ENCODE measurements around the gene TRIM54.

The TRIM54 gene, protein sequence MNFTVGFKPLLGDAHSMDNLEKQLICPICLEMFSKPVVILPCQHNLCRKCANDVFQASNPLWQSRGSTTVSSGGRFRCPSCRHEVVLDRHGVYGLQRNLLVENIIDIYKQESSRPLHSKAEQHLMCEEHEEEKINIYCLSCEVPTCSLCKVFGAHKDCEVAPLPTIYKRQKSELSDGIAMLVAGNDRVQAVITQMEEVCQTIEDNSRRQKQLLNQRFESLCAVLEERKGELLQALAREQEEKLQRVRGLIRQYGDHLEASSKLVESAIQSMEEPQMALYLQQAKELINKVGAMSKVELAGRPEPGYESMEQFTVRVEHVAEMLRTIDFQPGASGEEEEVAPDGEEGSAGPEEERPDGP

DNA sequence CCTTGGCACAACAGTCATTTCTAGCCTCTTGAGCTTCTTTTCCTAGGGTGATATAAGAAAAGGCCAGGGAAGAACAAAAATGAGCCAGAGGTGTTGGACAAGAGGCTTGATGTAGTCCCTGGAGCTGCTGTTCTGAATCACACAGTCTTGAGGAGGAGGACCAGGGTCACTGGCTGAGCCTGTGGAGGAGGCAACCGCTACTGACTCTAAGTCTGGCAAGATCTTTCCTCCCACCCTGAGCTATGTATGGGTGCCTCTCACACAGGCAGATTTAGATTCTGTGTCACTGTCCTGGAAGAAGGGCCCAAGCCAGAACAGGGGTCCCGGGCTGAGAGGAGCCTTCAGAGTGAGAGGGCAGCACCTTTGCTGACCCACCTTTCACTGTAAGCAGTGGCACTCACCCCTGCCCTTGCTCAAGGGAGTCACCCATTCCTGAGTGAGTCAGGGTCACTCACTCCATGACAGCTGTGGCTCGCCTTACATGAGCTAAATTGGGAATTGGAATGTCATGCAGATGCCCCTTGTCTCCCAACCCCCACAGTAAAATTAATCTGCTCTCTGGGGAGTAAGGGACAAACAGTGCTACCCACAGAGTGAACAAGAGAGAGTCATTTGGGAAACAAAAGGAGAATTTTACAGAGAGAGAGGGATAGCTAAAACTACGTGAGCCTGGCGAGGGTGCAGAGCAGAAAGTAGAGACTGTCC is at the start of gene TRIM54:
Gene TRIM54 (plus strand): TSS at position 575 of the 705 bp plus-strand sequence. CDS start 303 bp downstream, outside the sequence.
- DNase-seq = no peak

DNA sequence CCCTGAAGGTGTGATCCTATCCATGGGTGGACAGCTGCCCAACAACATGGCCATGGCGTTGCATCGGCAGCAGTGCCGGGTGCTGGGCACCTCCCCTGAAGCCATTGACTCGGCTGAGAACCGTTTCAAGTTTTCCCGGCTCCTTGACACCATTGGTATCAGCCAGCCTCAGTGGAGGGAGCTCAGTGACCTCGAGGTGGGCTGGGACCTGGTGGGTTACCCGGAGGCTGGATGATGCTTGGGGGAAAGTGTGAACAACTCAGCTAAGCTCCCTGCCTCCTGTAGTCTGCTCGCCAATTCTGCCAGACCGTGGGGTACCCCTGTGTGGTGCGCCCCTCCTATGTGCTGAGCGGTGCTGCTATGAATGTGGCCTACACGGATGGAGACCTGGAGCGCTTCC is 48.9 kb upstream of the TRIM54 start:
- no peak for DNase-seq

DNA sequence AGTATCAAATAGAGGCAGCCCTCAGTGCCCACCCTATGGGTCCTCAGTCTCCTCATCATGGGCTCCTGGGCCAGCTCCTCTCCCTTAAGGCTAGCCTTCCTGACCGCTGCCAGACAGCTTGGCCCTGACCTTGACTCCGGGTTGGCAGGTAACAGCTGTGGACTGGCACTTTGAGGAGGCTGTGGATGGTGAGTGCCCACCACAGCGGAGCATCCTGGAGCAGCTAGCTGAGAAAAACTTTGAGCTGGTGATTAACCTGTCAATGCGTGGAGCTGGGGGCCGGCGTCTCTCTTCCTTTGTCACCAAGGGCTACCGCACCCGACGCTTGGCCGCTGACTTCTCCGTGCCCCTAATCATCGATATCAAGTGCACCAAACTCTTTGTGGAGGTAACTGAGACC is 46.1 kb upstream of the TRIM54 start:
- no peak for DNase-seq

DNA sequence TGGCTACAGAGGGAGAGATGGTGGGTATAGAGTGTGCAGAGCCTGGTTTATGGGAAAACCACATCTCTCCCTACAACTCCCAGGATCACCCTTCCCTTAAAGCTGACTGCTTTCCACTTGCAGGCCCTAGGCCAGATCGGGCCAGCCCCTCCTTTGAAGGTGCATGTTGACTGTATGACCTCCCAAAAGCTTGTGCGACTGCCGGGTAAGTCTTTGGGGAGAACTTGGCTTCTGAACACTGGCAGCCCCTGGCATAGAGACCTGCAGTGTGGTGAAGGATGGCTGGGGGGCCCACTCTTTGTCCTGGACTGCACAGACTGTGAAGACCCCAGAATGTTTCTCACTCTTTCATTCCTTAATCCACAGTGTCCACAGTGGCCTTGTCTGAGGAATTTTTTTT is 45.6 kb upstream of the TRIM54 start:
- DNase-seq = no peak

DNA sequence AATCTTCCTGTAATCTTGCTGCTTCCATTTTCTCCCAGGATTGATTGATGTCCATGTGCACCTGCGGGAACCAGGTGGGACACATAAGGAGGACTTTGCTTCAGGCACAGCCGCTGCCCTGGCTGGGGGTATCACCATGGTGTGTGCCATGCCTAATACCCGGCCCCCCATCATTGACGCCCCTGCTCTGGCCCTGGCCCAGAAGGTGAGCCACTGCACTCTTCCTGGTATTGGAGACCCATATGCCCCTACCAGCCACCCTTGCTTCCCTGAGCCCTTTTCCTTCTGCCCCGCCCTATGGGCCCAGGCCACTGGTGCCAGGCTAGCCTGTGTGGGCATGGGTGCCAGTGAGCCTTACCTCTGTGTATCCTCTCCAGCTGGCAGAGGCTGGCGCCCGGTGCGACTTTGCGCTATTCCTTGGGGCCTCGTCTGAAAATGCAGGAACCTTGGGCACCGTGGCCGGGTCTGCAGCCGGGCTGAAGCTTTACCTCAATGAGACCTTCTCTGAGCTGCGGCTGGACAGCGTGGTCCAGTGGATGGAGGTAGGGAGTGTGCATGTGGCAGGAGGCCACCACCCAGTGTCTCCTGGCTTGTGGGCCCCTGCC is 44.8 kb upstream of the TRIM54 start:
- DNase-seq = no peak

DNA sequence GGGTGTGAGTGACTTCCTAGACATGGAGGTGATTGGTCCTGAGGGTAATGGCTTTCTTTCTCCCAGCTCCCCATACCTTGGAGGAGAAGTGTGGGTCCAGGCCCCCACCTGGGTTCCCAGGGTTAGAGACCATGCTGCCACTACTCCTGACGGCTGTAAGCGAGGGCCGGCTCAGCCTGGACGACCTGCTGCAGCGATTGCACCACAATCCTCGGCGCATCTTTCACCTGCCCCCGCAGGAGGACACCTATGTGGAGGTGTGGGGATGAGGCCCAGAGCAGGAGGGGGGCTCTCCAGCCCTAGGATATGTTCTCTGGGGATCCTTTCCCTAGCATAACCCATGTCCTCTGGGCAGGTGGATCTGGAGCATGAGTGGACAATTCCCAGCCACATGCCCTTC is 43.3 kb upstream of the TRIM54 start:
- DNase-seq = no peak

DNA sequence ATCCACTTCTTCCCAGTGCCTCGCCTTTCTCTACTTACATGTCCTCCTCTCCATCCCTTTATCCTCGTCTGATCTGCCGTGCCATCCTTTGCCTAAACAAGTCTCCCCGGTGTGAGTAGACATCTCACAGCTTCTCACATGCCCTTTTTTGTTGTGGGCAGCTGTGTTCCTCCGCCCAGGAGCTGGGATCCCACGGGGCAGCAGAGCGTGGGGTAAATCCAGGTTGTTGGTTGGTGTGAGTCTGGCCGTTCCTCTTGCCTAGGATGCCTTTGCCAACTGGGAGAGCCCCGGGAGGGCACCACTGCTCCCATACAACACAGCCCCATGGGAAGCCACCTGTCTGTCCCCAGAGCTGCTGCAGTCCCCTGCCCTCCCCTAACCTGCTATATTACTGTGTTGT is 41.8 kb upstream of the TRIM54 start:
- no peak for DNase-seq

DNA sequence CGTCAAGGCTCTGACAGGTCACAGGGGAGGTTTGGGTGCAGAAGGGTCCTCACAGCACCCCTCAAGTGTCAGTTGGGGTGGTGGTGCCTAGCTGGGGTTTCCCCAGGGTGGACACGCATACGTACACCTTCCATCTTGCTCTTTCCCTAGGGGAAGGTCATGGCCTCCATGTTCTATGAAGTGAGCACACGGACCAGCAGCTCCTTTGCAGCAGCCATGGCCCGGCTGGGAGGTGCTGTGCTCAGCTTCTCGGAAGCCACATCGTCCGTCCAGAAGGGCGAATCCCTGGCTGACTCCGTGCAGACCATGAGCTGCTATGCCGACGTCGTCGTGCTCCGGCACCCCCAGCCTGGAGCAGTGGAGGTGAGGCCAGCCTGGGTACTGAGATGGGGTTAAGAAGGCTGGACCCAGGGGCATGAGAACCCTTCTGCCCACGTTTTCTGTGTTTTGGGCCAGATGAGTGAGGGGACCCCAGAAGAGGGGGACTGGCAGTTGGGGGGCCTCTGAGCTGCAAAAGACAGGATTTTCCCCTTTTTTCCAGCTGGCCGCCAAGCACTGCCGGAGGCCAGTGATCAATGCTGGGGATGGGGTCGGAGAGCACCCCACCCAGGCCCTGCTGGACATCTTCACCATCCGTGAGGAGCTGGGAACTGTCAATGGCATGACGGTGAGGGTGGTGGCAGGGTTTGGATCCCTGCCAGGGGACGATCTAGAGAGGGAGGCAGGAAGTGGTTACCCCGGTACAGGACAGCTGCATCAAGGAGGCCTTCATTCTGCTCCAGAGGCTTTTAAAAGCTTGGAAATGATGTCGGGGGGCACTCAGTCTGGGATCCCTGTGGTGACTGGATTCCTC is 40.2 kb upstream of the TRIM54 start:
- peak; percentile 39 for DNase-seq

DNA sequence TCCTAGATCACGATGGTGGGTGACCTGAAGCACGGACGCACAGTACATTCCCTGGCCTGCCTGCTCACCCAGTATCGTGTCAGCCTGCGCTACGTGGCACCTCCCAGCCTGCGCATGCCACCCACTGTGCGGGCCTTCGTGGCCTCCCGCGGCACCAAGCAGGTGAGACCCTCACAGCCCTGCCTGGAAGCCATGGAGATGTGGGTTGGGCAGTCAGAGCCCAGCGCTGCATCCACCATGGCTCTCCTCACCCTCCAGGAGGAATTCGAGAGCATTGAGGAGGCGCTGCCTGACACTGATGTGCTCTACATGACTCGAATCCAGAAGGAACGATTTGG is 39.6 kb upstream of the TRIM54 start:
- DNase-seq = no peak

DNA sequence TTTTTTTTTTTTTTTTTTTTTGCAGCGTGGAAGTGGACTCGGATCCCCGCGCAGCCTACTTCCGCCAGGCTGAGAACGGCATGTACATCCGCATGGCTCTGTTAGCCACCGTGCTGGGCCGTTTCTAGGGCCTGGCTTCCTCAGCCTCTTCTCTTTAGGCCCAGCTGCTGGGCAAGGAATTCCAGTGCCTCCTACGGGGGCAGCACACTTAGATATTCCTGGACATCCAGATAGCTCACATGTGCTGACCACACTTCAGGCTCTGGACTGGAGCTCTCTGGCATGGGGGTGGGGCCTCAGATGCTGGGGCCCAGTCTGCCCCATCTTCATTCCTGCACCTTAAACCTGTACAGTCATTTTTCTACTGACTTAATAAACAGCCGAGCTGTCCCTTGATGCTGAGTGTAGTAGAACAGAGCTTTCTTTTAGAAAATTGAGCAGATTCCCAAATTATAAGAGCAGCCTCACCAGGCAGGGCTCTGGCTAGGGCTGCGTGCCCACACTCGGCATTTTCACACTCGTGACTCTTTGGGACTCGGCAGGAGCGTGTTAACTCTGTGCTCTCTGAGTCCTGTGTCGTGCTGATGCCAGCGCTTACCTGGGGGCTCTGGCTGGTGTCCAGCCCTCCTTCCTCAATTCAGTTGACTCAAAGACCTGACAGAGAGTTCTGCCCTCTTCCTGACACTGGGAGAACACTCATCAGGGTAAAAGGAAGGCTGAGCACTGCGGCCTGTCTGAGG is 38.7 kb upstream of the TRIM54 start:
- DNase-seq = no peak

DNA sequence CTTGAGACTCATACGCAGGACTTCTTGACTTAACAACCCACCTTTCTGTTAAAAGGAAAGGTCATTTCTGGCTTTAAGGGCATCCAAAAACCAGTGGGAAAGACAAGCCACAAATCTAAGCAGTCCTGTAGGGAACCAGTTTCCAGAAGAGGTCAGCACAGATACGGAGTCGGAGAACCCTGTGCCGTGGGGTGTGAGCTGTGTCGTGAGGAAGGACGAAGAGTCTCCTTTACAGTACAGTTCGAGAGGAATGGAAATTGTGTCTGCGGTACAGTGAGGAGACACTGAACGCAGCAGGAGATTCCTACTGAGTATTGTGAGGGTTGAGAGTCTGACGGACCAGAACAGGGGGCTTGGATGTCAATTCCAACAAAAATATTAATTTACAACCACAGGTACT is 37.1 kb upstream of the TRIM54 start:
- DNase-seq = no peak

DNA sequence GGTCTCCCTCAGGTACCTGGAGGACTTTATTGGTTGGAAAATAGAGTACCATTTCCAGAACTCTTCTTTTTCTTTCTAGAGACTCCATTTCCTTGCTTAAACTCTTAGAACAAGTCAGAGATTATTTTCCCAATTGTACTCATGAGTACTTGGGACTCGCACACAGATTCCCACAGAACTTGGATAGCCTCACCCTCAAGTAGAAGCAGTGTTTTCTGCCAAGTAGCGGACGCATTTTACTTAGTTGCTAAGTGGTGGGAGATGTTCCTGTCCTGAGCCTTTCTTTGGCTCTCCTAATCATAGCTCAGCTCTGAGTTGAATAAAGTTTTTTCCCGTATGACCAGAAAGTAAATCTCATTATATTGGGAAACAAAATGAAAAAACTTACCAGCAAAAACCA is 36.6 kb upstream of the TRIM54 start:
- DNase-seq = no peak

DNA sequence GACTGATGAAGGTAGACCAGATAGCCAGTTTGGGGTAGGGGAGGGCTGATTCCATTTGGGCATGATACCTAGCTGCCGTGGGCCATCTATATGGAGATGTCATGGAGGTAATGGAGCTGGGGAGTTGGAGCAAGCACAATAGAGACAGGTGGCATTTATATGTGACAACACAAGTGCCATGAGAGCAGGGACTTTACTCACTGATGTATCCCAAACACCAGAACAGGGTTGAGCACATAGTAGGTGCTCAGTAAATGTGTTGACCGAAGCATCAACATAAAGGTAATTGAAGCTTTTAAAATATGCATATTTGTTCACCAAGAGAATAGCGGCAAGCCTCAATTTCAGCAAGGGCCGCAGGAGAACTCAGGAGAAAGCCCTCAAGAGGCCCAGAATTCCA is 34.3 kb upstream of the TRIM54 start:
- no peak for DNase-seq

DNA sequence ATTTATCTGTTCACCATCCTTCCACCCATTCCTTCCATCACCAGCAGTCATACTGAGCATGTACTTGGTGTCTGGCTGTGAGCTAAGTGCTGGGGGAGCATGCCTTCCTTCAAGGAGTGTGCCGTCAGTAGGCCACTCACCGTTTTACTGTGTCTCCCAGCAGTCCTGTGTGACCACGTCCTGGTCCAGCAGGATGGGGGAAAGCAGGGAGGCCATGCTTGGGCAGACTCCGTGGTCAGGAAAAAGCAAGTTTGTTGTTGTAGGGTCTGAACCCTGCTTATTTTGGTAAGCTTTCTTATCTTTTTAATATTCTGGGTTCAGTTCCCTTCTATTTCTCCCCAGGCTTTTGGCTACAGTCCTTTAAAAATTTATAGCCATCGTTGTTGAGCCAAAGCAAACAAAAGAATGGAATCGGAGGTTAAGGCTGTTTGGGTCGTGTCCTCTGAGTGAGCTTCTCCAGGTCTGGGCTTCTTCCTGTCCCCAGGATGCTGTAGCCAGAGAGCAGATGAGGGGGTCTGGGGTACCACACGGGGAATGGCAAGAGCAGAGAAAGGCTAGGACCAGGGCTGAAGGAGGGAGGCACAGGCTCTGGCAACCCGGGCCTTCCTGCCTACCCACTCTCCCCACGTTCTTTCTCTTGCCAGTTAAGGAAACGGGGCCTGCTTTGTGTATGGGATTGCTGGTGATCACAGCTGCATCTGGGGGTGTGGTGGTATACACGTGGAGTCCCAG is 32.9 kb upstream of the TRIM54 start:
- DNase-seq = no peak

DNA sequence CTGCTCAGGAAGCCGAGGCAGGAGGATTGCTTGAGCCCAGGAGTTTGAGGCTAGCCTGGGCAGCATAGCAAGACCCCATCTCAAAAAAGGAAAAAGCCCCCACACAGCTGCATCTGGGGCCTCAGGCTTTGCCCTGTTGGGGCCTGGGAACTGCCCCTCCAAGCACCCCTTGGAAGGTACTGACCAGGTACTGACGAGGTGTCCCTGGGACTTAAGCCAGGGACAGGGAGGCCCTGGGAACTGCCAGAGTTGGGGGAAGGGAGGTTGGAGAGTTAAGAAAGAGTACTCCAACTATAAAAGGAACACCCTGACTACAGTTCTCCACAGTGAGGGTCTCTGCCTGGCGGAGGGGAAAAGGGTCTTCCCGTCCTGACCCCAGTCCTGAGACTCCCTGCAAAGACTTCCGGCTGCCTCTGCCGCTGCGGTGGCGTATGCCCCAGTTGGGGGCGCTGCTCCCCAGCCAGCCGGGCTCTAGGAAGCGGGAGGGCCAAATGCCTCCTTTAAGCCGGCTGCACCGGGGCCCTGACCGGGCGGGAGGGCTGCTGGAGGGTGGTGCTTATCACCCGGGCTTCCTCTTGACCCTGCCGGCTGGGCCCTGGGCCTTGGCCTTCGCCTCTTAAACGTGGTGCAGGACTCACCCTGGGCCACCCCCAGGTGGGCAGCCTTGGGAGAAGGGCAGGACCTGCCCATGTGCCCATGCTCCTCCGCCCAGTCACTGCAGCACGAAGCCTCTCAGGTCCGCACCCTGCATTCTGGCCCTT is 32.2 kb upstream of the TRIM54 start:
- peak; percentile 54 for DNase-seq

DNA sequence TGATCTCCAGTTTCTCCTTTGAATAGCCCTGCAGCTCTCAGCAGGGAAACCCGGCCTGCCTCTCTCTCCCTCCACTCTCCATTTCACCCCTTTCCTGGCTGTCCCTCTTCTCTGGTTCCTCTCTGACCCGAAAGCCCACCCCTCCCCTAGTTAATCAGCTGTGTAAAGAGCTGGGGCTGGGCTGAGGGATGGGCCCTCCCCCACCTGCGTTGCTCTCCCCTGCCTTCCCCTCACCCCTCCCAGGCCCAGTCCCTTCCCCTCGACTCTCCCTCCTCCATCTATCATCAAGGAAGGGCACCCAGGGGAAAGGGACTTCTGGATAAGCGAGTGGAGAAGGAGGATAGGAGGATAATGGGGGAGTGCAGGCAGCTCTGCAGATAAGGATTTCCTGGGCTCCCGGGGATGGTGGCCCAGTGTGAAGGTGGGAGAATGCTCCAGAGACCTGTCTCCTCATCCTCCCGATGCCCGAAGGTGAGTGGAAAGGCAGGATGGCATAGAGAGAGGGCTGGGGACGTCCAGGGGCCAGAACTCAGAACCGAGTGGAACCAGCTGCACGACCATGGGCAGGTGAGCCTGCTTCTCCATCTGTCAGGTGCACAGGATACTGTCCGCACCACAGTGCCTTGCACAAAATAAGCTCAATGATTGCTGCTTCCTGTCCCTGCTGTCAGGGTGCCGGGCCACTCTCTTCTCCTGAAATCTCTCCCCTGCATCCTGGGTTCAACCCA is 31.4 kb upstream of the TRIM54 start:
- DNase-seq = no peak

DNA sequence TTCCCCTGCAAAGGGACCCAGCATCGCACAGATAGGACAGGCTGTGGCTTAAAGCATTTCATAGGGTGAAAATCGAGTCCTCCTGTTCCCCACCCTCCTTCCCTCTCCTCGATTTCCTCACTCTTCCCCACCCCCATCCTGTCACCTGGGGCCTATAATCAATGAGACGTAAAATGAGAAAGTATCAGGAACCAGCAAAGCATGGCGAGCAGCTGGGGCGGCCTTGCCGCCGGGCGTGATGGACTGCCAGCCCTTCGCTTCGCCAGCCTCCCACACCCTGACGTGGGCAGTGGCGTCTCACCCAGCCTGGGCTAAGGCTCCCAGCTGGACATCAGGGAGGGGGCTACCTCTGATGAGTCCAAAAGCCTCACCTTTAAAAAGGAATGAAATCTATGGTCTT is 30.5 kb upstream of the TRIM54 start:
- no peak for DNase-seq

DNA sequence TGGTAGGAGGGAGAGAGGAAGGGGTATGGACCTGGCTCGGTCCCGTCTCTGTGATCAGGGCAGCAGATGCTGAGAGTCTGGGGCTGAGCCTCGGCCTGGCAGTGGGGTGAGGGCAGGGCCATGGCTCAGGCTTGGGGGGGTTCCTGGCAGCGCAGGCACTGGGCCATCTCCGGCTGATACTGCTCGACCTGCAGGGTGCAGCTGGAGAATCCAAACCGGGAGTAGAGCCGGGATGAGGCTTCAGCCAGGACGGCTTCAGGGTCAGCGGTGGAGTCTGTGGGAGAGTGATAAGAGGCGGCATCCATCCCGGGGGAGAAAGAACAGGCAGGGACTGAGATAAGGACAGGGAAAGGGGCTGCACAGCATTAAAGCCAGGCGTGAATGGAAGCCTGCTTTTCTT is 27.0 kb upstream of the TRIM54 start:
- DNase-seq = no peak

DNA sequence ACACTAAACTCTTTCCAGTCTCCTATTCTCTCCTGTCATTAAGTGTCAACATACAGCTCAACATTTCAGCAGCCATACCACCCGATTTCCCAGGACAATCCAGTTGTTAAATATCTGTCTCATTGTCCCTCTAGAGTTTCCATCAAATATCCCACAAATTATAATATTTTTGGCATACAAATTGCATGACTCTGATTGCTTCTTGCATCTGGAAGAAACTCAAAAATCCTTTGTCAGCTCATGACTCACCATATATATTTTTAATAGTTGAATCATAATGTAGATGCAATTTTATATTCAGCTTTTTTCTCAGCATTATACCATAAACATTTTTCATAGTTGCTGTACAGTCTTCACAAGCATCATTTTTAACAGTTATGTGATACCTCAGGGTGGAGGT is 26.6 kb upstream of the TRIM54 start:
- DNase-seq = no peak

DNA sequence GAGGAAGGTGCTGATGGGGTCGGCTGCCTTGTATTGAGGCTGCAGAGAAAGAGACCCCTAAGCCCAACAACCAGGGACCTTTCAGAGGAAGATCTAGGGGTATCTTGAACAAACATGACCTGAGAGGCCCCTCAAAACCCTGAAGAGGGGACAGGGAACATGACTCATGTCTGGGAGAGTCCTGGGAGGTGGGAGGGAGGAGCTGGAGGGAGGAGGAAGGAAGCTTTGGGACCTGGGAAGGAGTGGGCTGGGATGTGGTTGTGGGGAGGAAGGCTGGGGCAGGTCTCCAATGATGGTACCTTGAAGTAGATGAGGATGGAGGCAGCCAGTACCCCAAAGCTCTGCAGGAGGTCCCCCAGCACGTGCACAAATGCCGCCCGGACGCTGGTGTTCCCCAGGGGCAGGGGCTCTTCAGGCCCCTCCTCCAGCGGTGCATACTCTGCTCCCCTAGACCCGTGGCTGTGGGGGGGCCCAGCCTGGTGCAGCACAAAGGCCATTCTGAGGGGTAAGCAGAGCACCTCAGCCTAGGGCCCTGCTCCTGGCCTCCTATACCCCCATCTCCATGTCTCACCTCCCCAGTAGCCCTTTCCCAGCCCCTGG is 25.3 kb upstream of the TRIM54 start:
- no peak for DNase-seq

Measured in CD4-positive, alpha-beta T cell treated with Interleukin-6 for 4 hours (primary cell).